ENCODE data around the gene DIPK1A. TPM values are rescaled to one million over a fixed set of nuclear protein-coding genes. Genes with fewer than 3 reads are reported as not detected.
A peak's percentile ranks its signal among the peaks of the same experiment; 100 is the strongest.
"Not testable (repeated sequence)": the region's sequence is repeated elsewhere in the genome, so short reads cannot be mapped to it uniquely, and the experiment has no call there.

The DIPK1A gene
- total RNA-seq, 1 donor from 2014 or later = 5.0 TPM

GRCh38 chr1:92980732-92981647 is 19.7 kb upstream of the DIPK1A start:
- no peaks in the 10 kb centered on the region for H3K27me3 ChIP-seq (ENCODE audit: low read depth)
- H3K4me1 ChIP-seq = no peaks in the 10 kb centered on the region
- H3K4me3 ChIP-seq = no peak overlapping the region
- H3K9me3 ChIP-seq (replicated peaks) = no peaks in the 10 kb centered on the region
- no peaks in the 10 kb centered on the region for H3K36me3 ChIP-seq
- intact Hi-C loops (cut with micrococcal nuclease) = no loop called here
- no peak for TF ChIP-seq CTCF (IDR thresholded peaks at IDR 0.05; ENCODE audit: borderline replicate concordance)
- H3K27ac ChIP-seq (replicated peaks) = no peak overlapping the region
- no peak for DNase-seq

GRCh38 chr1:92975551-92976232 is 14.4 kb upstream of the DIPK1A start:
- peaks cover 20% of the 10 kb centered on the region for H3K4me1 ChIP-seq
- peak; percentile 19 for DNase-seq
- H3K4me3 ChIP-seq = no peak overlapping the region
- H3K36me3 ChIP-seq = no peaks in the 10 kb centered on the region
- no peaks in the 10 kb centered on the region for H3K27me3 ChIP-seq (ENCODE audit: low read depth)
- H3K9me3 ChIP-seq (replicated peaks) = no peaks in the 10 kb centered on the region
- intact Hi-C loops (cut with micrococcal nuclease) = no loop called here
- no peak overlapping the region for H3K27ac ChIP-seq (replicated peaks)
- TF ChIP-seq CTCF (IDR thresholded peaks at IDR 0.05; ENCODE audit: borderline replicate concordance) = no peak

- intact Hi-C loops (cut with micrococcal nuclease) = not testable (repeated sequence)
- peaks cover 20% of the 10 kb centered on the region for H3K4me1 ChIP-seq
Observed at GRCh38 chr1:92974112-92974511, 12.8 kb upstream of the DIPK1A start.

GRCh38 chr1:92973203-92973897 is 12.1 kb upstream of the DIPK1A start:
- TF ChIP-seq CTCF (IDR thresholded peaks at IDR 0.05; ENCODE audit: borderline replicate concordance) = no peak

More at GRCh38 chr1:92974112-92974511, 12.8 kb upstream of the DIPK1A start:
- not testable (repeated sequence) for H3K9me3 ChIP-seq (replicated peaks); H3K27me3 ChIP-seq (ENCODE audit: low read depth); H3K4me3 ChIP-seq; DNase-seq; H3K36me3 ChIP-seq; H3K27ac ChIP-seq (replicated peaks)

GRCh38 chr1:92972409-92973129 is 11.3 kb upstream of the DIPK1A start:
- Histone ChIP-seq H3K27ac (replicated peaks) (no peak overlapping the region), H3K9me3 (replicated peaks) (no peaks in the 10 kb centered on the region), H3K4me3 (no peak overlapping the region), H3K27me3 (ENCODE audit: low read depth) (no peaks in the 10 kb centered on the region), H3K36me3 (no peaks in the 10 kb centered on the region), H3K4me1 (peaks cover 20% of the 10 kb centered on the region)
- no peak for DNase-seq
- TF ChIP-seq CTCF (IDR thresholded peaks at IDR 0.05; ENCODE audit: borderline replicate concordance) = no peak
- intact Hi-C loops (cut with micrococcal nuclease) = no loop called here

More at GRCh38 chr1:92973203-92973897, 12.1 kb upstream of the DIPK1A start:
- Histone ChIP-seq H3K36me3 (no peaks in the 10 kb centered on the region), H3K27ac (replicated peaks) (no peak overlapping the region), H3K4me1 (peaks cover 20% of the 10 kb centered on the region), H3K27me3 (ENCODE audit: low read depth) (no peaks in the 10 kb centered on the region), H3K4me3 (no peak overlapping the region), H3K9me3 (replicated peaks) (no peaks in the 10 kb centered on the region)
- no peak for DNase-seq
- intact Hi-C loops (cut with micrococcal nuclease) = no loop called here

- H3K27ac ChIP-seq (replicated peaks); DNase-seq; H3K9me3 ChIP-seq (replicated peaks); H3K4me3 ChIP-seq; H3K36me3 ChIP-seq; intact Hi-C loops (cut with micrococcal nuclease); H3K27me3 ChIP-seq (ENCODE audit: low read depth): not testable (repeated sequence)
- peaks cover 20% of the 10 kb centered on the region for H3K4me1 ChIP-seq
Observed at GRCh38 chr1:92971932-92972331, 10.7 kb upstream of the DIPK1A start.

Data from left ventricle myocardium inferior (tissue), 1 donor.